Osteocyte (in vitro differentiated cells): ENCODE data around the gene CROCC2. TPM values are rescaled to one million over a fixed set of nuclear protein-coding genes. Genes with fewer than 3 reads are reported as not detected.

Experiments
- DNase-seq: peaks from one replicate; pipeline ENCODE4 v3.0.0; 2021; ENCODE audit warnings: mixed read lengths; ENCODE audit not compliant: unreplicated experiment; ENCODE audit errors: extremely low spot score
- H3K27ac Mint-ChIP-seq: one replicate; pipeline ENCODE4 v1.8.0; 2021; ENCODE audit warnings: mild to moderate bottlenecking, mixed read lengths; ENCODE audit not compliant: unreplicated experiment
- H3K27me3 Mint-ChIP-seq: one replicate; pipeline ENCODE4 v1.8.0; 2021; ENCODE audit warnings: mixed read lengths; ENCODE audit not compliant: unreplicated experiment
- H3K36me3 Mint-ChIP-seq: one replicate; pipeline ENCODE4 v1.8.0; 2021; ENCODE audit warnings: mixed read lengths; ENCODE audit not compliant: unreplicated experiment
- H3K4me1 Mint-ChIP-seq: one replicate; pipeline ENCODE4 v1.8.0; 2021; ENCODE audit warnings: mixed read lengths; ENCODE audit not compliant: unreplicated experiment
- H3K4me3 Mint-ChIP-seq: one replicate; pipeline ENCODE4 v1.8.0; 2021; ENCODE audit warnings: mild to moderate bottlenecking, moderate library complexity, mixed read lengths; ENCODE audit not compliant: unreplicated experiment
- H3K9me3 Mint-ChIP-seq: one replicate; pipeline ENCODE4 v1.8.0; 2021; ENCODE audit warnings: mixed read lengths; ENCODE audit not compliant: unreplicated experiment
- total RNA-seq: library from RNA; stranded (reverse); gene quantifications from 2 replicates; pipeline ENCODE4 v1.2.1, GENCODE V29; 2021
- TF ChIP-seq, protein P1 (sequence below): fragments of 200-600 bp; sonication (generic); IDR thresholded peaks from 2 replicates; pipeline ENCODE4 v1.5.0; 2021; ENCODE audit warnings: antibody characterized with exemption, mild to moderate bottlenecking, moderate library complexity

The CROCC2 gene
- total RNA-seq, 1 donor from 2014 or later, result not detected

DNA sequence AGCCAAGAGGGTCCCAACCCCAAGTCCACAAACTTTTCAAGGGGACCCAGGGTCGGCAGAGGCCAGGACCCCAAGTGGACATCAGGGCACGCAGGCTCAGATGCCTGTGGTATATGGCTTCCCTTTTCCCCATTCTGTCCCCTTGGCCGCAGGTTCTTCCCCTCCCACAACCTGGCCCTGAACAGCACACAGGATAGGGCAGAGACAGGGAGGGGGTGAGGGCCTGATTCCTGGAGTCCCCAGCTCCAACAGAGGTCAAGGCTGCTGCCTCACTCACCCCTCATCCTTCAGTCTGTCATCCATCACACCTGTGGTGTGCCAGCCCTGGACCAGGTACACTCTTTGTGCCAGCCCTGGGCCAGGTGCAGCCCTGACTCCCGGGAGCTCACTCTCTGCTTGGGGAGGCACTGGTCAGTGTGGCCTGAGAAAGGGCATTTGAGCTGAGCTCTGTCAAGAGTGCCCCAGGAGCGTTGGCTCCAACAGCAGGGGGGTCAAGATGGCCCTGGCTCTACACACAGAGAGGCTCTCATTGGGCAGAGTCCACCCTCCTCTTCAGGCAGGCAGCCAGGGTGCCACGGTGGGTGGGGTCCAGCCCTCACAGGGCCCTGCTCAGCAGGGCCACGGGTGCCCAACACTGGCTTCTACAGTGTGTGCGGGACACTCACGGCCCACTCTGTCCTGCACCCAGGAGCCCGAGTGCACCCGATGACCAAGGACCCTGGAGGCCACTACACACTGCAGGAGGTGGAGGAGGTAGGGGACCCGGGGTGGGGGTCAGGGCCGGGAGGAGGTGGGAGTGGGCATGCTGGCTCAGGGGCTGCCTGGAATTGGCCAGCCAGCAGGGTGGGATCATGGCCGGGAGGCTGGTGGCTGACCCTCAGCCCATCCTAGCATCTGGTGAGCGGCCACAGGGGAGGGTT lies 35.9 kb upstream of the CROCC2 start:
- TF ChIP-seq, protein P1, sequence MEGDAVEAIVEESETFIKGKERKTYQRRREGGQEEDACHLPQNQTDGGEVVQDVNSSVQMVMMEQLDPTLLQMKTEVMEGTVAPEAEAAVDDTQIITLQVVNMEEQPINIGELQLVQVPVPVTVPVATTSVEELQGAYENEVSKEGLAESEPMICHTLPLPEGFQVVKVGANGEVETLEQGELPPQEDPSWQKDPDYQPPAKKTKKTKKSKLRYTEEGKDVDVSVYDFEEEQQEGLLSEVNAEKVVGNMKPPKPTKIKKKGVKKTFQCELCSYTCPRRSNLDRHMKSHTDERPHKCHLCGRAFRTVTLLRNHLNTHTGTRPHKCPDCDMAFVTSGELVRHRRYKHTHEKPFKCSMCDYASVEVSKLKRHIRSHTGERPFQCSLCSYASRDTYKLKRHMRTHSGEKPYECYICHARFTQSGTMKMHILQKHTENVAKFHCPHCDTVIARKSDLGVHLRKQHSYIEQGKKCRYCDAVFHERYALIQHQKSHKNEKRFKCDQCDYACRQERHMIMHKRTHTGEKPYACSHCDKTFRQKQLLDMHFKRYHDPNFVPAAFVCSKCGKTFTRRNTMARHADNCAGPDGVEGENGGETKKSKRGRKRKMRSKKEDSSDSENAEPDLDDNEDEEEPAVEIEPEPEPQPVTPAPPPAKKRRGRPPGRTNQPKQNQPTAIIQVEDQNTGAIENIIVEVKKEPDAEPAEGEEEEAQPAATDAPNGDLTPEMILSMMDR, result no peak
- Mint-ChIP-seq H3K4me3 (no peak overlapping the region), H3K9me3 (no peaks in the 10 kb centered on the region), H3K4me1 (no peaks in the 10 kb centered on the region), H3K36me3 (no peaks in the 10 kb centered on the region), H3K27ac (no peak overlapping the region), H3K27me3 (peaks cover 29% of the 10 kb centered on the region)
- DNase-seq, result no peak

DNA sequence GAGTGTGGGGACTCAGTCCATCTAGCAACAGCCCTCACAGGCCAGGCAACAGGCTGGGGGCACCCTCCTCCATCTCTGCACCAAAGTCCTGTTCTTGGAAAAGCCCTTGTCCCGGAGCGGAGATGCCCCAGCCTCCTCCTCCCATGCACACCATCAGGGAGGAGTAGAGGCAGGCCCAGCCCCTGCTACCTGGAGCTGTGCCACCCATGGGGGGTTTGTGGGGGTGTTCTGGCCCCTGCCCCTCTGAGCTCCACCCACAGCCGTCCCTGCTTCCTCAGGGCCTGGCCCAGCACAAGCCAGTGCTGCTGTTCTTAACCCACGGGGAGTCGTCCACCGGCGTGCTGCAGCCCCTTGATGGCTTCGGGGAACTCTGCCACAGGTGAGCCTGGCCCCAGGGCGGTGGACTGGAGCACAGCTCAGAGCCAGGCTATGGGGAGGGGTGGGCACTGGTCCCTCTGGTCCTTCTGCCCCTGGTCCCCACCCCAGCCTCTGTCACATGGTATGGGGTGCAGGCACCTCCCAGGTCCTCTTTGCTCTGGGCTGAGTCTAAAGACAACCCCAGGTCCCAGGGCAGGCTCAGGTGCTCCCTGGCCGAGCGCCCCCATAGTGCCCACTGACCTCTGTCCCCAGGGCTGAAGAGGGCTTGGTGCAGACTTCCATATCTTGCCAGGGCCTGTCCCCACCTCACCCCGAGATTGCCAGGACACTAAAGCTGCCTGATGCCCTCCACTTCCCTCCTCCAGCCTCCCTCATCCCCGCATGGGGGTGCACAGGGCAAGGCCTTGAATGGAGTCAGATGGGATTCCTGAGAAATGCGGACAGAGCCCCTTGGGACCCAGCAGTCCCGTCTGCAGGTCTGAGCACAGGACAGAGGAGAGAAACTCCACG lies 34.8 kb upstream of the CROCC2 start:
- H3K27me3 Mint-ChIP-seq, result peaks cover 21% of the 10 kb centered on the region
- no peak for DNase-seq
- no peak overlapping the region for H3K4me3 Mint-ChIP-seq
- TF ChIP-seq, protein P1, result no peak
- H3K4me1 Mint-ChIP-seq, result no peaks in the 10 kb centered on the region
- no peaks in the 10 kb centered on the region for H3K9me3 Mint-ChIP-seq
- H3K36me3 Mint-ChIP-seq, result no peaks in the 10 kb centered on the region
- no peak overlapping the region for H3K27ac Mint-ChIP-seq

DNA sequence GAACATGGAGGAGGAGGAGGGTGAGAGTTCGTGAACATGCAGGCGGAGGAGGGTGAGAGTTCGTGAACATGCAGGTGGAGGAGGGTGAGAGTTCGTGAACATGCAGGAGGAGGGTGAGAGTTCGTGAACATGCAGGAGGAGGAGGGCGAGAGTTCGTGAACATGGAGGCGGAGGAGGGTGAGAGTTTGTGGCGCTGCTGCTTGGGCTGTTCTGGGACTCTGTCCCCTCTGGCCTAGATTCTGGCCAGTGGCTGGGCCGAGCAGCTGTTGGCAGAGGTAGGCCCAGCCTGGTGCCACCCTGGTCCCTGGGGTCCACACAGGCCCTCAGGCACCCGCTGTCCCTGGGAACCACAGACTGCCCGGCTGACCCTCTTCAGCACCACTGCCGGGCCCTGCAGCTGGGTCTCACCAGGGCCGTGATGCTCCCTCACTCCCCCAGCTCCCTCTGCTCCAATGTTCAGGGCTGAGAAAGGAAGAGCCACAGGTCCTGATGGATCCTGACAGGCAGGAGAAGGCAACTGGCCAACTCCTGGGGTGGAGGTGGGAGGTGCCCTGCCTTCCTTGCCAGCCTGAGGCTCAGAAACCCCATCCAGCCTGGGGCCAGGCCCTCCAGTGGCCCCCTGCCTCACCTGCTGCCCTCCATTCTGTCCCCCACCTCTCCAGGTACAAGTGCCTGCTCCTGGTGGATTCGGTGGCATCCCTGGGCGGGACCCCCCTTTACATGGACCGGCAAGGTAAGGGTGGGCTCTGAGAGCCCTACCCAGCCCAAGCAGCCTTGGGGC lies 33.6 kb upstream of the CROCC2 start:
- Mint-ChIP-seq H3K27me3 (peaks cover 11% of the 10 kb centered on the region), H3K4me1 (no peaks in the 10 kb centered on the region), H3K27ac (no peak overlapping the region)

DNA sequence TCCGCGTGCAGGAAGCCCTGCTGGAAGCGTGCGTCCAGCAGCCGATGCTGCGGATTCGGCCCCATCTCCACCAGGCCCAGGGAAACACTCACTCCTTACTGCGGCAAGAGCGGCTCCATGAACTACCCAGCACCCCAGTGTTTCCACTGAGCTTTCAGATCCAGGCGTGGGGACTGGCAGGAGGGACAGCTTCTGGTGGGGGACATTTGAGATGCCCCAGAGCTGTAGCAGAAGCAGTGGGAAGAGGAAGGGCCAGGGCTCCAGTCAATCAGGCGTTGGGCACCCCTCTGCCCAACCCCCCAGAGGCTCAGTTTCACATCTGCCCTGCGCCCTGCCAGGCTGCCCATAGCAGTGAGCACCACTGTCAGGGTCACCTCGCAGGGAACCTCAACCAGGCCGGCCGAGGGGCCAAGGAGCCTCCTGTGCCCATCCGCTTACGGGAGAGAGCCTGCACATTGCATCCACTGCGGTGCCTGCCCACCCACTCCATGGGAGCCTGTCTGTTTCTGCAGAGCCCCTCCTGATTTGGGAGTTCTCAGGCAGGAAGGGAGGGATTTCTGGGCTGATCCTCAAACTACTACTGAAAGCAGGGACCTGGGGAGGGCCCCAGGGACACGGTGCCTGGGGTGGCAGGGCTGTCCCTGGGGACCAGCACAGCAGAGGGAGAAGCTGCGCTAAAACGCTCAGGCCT lies 32.9 kb upstream of the CROCC2 start:
- no peak for DNase-seq
- H3K4me1 Mint-ChIP-seq, result no peaks in the 10 kb centered on the region
- no peaks in the 10 kb centered on the region for H3K36me3 Mint-ChIP-seq
- H3K4me3 Mint-ChIP-seq, result no peak overlapping the region
- peaks cover 4% of the 10 kb centered on the region for H3K27me3 Mint-ChIP-seq
- TF ChIP-seq, protein P1, result no peak
- no peaks in the 10 kb centered on the region for H3K9me3 Mint-ChIP-seq
- no peak overlapping the region for H3K27ac Mint-ChIP-seq

More for the DNA sequence above, 33.6 kb upstream of the CROCC2 start:
- DNase-seq, result no peak
- H3K9me3 Mint-ChIP-seq, result no peaks in the 10 kb centered on the region
- TF ChIP-seq, protein P1, result no peak
- no peaks in the 10 kb centered on the region for H3K36me3 Mint-ChIP-seq
- H3K4me3 Mint-ChIP-seq, result no peak overlapping the region
